Measurements from ENCODE around the gene LDLR.
"Not testable (repeated sequence)": the region's sequence is repeated elsewhere in the genome, so short reads cannot be mapped to it uniquely, and the experiment has no call there.

The LDLR gene

GRCh38 chr19:11108746-11109145, 19.5 kb downstream of the LDLR start:
- DNase-seq = no peak

GRCh38 chr19:11111117-11111770, 22.0 kb downstream of the LDLR start:
- DNase-seq = no peak

GRCh38 chr19:11111771-11112144, 22.5 kb downstream of the LDLR start:
- DNase-seq = no peak

DNA sequence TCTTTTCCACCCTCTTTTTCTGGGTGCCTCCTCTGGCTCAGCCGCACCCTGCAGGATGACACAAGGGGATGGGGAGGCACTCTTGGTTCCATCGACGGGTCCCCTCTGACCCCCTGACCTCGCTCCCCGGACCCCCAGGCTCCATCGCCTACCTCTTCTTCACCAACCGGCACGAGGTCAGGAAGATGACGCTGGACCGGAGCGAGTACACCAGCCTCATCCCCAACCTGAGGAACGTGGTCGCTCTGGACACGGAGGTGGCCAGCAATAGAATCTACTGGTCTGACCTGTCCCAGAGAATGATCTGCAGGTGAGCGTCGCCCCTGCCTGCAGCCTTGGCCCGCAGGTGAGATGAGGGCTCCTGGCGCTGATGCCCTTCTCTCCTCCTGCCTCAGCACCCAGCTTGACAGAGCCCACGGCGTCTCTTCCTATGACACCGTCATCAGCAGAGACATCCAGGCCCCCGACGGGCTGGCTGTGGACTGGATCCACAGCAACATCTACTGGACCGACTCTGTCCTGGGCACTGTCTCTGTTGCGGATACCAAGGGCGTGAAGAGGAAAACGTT, 24.0 kb downstream of the LDLR start:
- DNase-seq = no peak

- DNase-seq = no peak
Observed at GRCh38 chr19:11115042-11115441, 25.8 kb downstream of the LDLR start.

- DNase-seq = no peak
Observed at GRCh38 chr19:11115895-11116446, 26.7 kb downstream of the LDLR start.

DNA sequence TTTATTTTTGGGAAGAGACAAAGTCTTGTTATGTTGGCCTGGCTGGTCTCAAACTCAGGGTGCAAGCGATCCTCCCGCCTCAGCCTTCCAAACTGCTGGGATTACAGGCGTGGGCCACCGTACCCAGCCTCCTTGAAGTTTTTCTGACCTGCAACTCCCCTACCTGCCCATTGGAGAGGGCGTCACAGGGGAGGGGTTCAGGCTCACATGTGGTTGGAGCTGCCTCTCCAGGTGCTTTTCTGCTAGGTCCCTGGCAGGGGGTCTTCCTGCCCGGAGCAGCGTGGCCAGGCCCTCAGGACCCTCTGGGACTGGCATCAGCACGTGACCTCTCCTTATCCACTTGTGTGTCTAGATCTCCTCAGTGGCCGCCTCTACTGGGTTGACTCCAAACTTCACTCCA, 27.2 kb downstream of the LDLR start:
- DNase-seq = no peak

DNA sequence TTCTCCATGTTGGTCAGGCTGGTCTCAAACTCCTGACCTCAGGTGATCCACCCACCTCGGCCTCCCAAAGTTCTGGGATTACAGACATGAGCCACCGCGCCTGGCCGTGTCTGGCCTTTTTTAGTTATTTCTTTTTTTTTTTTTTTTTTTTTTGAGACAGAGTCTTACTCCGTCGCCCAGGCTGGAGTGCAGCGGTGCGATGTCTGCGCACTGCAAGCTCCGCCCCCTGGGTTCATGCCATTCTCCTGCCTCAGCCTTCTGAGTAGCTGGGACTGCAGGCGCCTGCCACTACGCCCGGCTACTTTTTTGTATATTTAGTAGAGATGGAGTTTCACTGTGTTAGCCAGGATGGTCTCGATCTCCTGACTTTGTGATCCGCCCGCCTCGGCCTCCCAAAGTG, 32.7 kb downstream of the LDLR start:
- not testable (repeated sequence) for DNase-seq

DNA sequence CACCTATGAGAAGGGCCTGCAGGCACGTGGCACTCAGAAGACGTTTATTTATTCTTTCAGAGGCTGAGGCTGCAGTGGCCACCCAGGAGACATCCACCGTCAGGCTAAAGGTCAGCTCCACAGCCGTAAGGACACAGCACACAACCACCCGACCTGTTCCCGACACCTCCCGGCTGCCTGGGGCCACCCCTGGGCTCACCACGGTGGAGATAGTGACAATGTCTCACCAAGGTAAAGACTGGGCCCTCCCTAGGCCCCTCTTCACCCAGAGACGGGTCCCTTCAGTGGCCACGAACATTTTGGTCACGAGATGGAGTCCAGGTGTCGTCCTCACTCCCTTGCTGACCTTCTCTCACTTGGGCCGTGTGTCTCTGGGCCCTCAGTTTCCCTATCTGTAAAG, 33.9 kb downstream of the LDLR start:
- no peak for DNase-seq

- DNase-seq = not testable (repeated sequence)
Observed at GRCh38 chr19:11124157-11124556, 34.9 kb downstream of the LDLR start.

DNA sequence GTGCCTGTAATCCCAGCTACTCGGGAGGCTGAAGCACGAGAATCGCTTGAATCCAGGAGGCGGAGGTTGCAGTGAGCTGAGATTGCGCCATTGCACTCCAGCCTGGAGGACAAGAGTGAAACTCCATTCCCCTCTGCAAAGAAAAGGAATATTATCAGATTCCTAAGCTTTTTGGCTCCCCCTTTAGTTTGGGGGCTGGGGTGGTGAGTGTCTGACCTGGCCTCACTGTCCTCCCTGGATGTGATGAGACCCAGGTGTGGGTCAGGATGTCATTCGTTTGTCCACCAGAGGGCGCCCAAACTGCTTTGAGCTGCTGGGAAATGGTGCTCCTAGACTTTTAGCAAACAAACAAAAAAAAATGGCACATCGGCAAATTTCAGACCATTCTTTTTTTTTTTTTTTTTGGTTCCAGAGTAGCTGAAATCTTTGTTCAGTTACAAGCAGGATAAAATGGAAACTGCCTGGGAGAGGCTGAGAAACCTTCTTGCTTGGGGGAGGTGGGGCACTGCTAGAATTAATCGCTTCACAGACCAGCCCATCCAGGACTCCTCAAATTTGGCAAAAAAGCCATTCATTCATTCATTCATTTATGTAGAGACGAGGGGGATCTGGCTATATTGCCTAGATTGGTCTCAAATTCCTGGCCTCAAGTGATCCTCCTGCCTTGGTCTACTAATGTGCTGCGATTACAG, 36.9 kb downstream of the LDLR start:
- DNase-seq = peak; percentile 54 to 86 (median 63)

- no peak for DNase-seq
Observed at GRCh38 chr19:11127905-11128304, 38.6 kb downstream of the LDLR start.

- DNase-seq = peak; percentile 13 to 77 (median 54)
Observed at GRCh38 chr19:11130824-11131455, 41.7 kb downstream of the LDLR start.

DNA sequence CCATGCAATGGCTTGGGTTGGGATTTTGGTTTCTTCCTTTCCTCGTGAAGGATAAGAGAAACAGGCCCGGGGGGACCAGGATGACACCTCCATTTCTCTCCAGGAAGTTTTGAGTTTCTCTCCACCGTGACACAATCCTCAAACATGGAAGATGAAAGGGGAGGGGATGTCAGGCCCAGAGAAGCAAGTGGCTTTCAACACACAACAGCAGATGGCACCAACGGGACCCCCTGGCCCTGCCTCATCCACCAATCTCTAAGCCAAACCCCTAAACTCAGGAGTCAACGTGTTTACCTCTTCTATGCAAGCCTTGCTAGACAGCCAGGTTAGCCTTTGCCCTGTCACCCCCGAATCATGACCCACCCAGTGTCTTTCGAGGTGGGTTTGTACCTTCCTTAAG, 42.2 kb downstream of the LDLR start:
- no peak for DNase-seq

GRCh38 chr19:11136400-11137101, 47.3 kb downstream of the LDLR start:
- DNase-seq = no peak

- peak; percentile 66 to 94 (median 84) for DNase-seq
Observed at GRCh38 chr19:11137542-11138384, 48.5 kb downstream of the LDLR start.

GRCh38 chr19:11138601-11139300, 49.5 kb downstream of the LDLR start:
- DNase-seq = peak in 2 of 3 experiments; percentile 59 to 65

- DNase-seq = not testable (repeated sequence)
Observed at GRCh38 chr19:11140023-11140538, 50.8 kb downstream of the LDLR start.

DNA sequence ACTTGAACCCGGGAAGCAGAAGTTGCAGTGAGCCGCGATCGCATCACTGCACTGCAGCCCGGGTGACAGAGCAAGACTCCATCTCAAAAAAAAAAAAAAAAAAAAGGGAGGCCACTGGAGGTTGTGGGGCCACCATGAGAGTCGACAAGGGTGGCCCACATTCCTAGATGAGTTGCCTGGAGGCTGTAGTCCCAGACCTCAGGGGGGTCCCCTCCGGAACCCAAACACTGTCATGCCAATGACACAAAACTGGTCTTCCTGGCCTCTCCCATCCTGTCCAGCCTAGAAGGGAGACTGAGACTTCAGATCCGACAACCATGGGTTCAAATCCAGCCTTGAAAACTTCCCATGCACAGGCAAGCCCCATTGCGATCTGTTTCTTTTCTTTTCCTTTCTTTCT, 51.6 kb downstream of the LDLR start:
- DNase-seq = no peak

GRCh38 chr19:11141937-11142527, 52.8 kb downstream of the LDLR start:
- DNase-seq = peak in 1 of 3 experiments; percentile 7

Data from NCI-H1417 (cell line).